Stimulated activated CD8-positive, alpha-beta memory T cell treated with anti-CD3 and anti-CD28 coated beads, Interleukin-15, amount 100 ng/mL, for 48 hours (primary cell): ENCODE measurements around the gene XRCC4.
"Not testable (repeated sequence)": the region's sequence is repeated elsewhere in the genome, so short reads cannot be mapped to it uniquely, and the experiment has no call there.

Experiments
- DNase-seq, 2 donors: peaks; one replicate each; pipeline ENCODE4 v3.0.0-alpha.2; 2020; ENCODE audit warnings: low read depth in 2 of 2

Gene XRCC4

DNA sequence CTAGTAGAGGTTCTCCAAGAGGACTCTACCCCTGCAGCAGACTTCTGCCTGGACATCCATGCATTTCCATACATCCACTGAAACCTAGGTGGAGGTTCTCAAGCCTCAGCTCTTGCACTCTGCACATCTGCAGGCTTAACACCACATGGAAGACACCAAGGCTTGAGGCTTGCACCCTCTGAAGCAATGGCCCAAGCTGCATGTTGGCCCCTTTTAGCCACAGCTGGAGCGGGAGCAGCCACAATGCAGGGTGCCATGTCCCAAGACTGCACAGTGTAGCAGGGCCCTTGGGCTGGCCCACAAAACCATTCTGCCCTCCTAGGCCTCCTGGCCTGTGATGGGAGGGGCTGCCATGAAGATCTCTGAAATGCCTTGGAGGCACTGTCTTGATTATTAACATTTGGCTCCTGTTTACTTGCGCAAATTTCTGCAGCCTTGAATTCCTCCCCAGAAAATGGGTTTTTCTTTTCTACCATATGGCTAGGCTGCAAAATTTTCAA, 271.0 kb downstream of the XRCC4 start:
- DNase-seq = no peak

- no peak for DNase-seq
These were observed 275.9 kb downstream of the XRCC4 start for GRCh38 chr5:83353231-83353630.

GRCh38 chr5:83353774-83354173, 276.4 kb downstream of the XRCC4 start:
- no peak for DNase-seq

DNA sequence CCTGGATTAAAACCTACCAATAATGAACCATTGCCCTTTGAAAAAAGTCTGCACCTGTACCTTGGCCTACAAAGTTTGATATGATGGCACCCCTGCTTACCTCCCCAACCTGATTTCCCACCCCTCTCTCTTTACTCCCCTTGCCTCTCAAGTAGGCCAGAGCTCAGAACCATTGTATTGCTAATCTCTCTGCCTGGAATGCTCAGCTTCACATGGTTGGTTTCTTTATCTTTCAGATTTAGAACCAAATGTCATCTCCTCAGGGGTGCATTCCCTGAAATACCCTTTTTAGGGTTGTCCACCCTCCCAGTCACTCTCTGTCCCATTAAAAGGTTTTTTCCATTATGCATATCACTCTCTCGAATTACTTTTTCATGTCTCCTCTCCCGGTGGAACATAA, 277.6 kb downstream of the XRCC4 start:
- no peak for DNase-seq

GRCh38 chr5:83355482-83356014, 278.2 kb downstream of the XRCC4 start:
- not testable (repeated sequence) for DNase-seq

DNA sequence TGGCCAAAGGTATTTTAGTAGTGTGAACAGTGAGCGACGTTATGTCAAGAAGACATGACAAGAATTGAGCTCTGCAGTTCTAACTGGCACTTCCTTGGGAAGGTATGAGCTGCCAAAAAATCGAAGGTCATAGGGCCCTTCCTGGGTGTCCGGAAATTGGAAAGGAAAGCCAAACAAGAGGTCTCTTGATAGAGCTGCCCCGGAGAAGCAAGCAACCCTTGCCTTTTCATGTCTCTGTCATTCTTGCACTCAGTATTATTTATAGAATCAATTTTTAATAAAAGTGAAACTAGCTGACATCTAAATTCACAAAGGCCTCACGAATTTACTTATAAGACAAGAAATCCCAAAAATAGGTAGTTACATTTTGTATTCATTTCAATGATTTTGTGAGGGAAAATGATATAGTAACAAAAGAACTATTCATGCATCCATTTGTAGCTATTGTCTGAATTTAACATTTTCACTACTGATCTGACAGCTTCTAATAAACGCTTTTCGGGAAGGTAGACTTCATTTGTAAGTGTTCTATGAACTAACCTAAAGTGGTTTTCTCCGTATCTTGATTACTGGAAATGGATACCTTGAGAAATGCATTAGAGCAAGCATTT, 280.4 kb downstream of the XRCC4 start:
- no peak for DNase-seq

DNA sequence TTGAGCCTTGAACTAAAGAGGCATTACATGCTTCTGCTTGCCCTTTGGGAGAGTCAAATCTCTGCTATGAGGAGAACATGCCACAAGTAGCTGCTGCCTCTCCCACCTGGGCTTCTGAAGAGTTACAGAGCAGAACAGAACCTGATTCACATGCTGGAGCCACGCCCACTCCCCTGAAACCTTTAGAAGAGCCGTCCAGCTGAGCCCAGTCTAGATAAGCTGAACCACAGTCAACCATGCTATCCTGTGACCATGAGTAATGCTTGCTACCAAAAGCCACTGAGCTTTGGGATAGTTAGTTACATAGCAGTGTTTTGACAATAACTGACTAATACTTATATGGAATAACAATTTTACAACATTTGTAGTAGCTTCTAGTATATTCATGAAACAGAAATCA, 283.2 kb downstream of the XRCC4 start:
- no peak for DNase-seq

DNA sequence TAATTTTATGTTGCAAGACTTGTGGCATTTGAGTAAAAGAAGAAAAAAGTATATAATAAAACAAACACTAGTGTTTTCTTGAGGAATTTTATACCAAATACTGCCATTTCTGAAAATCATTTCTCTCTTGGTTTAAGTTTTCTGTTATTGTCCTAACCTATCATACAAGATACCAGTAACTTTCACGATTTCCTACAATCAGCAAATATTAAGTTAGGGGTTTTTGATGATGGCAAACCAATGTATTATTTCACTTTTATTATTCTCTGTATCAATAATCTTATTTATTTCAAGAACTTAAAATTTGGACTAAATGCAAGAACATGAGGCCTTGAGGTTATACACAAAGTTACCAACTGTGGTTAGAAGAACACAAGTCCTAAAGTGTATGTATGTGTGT, 285.2 kb downstream of the XRCC4 start:
- DNase-seq = no peak

GRCh38 chr5:83363111-83363885, 286.0 kb downstream of the XRCC4 start:
- no peak for DNase-seq

- no peak for DNase-seq
These were observed 286.5 kb downstream of the XRCC4 start for GRCh38 chr5:83363886-83364275.

- no peak for DNase-seq
These were observed 287.3 kb downstream of the XRCC4 start for GRCh38 chr5:83364312-83365299.

GRCh38 chr5:83368319-83368718, 291.0 kb downstream of the XRCC4 start:
- no peak for DNase-seq

DNA sequence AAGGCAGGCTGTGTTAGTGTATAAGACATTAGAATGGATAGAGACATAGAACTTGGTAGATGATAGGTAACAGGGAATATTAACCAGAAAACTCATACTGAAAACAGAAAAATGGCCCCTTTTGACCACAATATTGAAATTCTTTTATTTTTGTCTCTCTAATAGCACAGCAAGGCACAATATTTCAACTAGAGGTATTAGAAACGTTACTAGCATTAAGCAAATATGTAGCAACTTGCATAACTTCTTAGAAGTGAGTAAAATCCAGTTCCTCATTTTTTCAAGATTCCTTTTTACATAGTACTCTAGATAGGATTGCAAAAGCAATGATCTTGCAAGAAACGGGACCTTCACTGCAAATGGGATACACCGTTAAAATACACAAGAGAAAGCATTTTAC, 291.5 kb downstream of the XRCC4 start:
- DNase-seq = no peak

DNA sequence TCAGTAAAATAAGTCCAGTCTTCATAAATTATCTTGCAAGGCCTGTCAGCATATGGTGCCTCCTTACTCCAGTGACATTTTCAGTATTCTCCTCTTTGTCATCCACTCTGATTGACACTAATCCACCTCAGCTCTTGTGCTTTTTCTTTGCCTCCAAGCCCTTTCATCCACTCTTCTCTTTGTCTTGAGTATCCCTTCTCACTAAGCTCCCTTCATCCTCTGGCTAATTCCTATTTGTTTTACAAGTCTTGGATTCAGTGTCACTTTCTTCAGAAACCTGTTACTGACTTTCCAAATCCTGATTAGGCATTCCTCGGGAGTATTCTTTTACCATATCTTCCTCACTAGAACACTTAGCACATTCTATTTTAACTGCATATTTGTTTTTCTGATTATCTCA, 293.6 kb downstream of the XRCC4 start:
- no peak for DNase-seq

- no peak for DNase-seq
These were observed 294.4 kb downstream of the XRCC4 start for GRCh38 chr5:83371726-83372125.

GRCh38 chr5:83374547-83374946, 297.2 kb downstream of the XRCC4 start:
- no peak for DNase-seq

- DNase-seq = no peak
These were observed 297.9 kb downstream of the XRCC4 start for GRCh38 chr5:83375049-83375745.

DNA sequence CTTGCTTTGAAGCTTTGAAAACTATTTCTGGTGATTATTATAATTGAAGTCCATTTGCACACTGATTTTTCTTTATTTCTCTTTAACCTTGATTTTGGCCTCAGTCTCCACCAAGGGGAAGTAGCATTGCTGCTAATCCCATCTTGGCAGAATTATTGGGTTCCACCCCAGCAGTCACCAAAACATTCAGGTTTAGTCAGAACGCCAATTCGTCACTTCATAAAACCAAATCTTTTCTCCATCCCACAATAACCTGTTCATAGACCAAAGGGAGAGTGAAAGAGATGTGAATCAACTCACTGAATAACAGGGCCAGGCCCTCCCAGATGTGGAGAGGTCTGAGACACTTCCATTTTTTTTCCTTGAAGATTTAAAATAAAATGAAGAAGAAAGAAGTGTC, 299.1 kb downstream of the XRCC4 start:
- DNase-seq = no peak

DNA sequence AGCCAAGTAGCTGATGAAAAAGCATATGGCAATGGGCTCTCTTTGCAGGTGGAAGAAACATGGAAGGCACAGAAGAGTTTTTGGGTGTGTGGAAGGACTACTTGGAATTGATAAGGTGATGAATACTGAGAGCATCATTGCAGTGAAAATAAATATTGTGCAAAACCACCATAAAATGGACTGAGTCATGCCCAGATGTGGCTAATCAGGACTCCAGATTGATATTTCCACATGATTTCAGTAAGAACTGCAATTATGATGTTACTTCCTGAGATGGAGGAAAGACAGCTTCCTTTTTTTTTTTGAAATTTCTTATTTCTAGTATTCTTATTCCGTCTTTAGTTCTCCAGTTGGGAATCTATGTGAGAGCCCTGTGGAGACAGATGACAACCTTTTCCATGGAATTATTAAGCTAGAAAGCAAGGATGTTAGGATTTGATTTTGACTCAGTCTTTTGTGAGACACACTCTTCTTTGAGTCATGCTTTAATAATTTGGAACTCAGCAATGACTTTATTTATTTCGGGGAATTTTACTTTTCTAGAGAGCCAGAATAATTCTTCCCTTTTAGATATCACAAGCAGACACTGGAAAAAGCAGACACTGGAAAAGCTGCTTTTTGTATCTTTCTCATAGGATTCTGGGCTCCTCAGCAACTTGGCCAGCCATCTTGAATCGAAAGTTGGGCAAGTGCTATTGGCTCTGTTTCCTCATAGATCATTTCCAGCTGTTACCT, 300.0 kb downstream of the XRCC4 start:
- DNase-seq = no peak

- DNase-seq = no peak
These were observed 301.4 kb downstream of the XRCC4 start for GRCh38 chr5:83378624-83379289.
